ENCODE measurements around the gene PPIH. TPM values are rescaled to one million over a fixed set of nuclear protein-coding genes. Genes with fewer than 3 reads are reported as not detected.

Gene PPIH
- polyA plus RNA-seq, 1 donor from 2014 or later: 85.0 TPM

DNA sequence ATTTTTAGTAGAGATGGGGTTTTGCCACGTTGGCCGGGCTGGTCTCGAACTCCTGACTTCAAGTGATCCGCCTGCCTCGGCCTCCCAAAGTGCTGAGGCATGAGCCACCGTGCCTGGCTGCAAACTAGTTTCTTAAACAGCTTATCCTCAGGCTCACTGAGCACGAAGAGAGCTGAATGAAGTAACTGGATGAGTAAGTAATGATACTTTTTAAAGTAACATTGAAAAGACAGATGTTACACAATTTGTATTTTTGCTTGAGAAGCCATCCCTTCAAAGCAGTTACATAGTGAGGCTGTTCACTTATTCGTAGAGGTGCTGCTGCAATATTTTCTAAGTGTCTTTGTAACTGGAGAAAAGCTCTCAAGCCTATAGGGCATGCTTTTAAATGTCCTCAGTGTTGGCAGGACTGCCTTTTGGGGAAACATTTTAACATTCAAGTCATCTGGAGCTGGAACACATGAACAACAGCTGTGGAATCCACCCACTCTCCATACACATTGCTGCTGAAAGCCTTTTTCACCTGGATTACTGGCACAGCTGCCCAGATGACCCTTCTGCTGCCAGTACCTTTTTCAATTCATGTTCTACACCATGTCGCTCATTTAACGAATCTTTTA, 21.3 kb downstream of the PPIH start:
- H3K4me3 ChIP-seq (ENCODE audit: low read length): peak overlapping the region; percentile 74
- no peaks in the 10 kb centered on the region for H3K9me3 ChIP-seq (ENCODE audit: low read length)
- no peaks in the 10 kb centered on the region for H3K36me3 ChIP-seq (ENCODE audit: insufficient read depth, low read length)
- no peaks in the 10 kb centered on the region for H3K9me2 ChIP-seq (ENCODE audit: insufficient read depth, low read length)
- peaks cover 5% of the 10 kb centered on the region for H3F3A ChIP-seq (ENCODE audit: insufficient read depth, low read length, poor library complexity, severe bottlenecking)
- peaks cover 19% of the 10 kb centered on the region for H3K79me2 ChIP-seq (replicated peaks; ENCODE audit: insufficient read depth, low read length)
- H3K27me3 ChIP-seq (ENCODE audit: insufficient read depth, low read depth, low read length): no peaks in the 10 kb centered on the region
- no peak overlapping the region for H2AFZ ChIP-seq (ENCODE audit: low read depth, low read length)
- H3K4me2 ChIP-seq (ENCODE audit: low read length): no peak overlapping the region
- no peak for TF ChIP-seq REST (IDR thresholded peaks at IDR 0.05; ENCODE audit: borderline replicate concordance)
- no peak for TF ChIP-seq TAF1 (IDR thresholded peaks at IDR 0.05; ENCODE audit: low read depth)
- TF ChIP-seq POLR2AphosphoS5 (IDR thresholded peaks at IDR 0.05): no peak
- TF ChIP-seq EZH2 (IDR thresholded peaks at IDR 0.05; ENCODE audit: borderline replicate concordance, insufficient read depth, low read length, poor library complexity, severe bottlenecking): no peak
- no peak for TF ChIP-seq CTCF (IDR thresholded peaks at IDR 0.05; ENCODE audit: poor library complexity, severe bottlenecking)
- TF ChIP-seq EP300 (conservative IDR thresholded peaks at IDR 0.05; ENCODE audit: poor library complexity, severe bottlenecking): no peak
- TF ChIP-seq MXI1 (conservative IDR thresholded peaks at IDR 0.05; ENCODE audit: poor library complexity, severe bottlenecking): no peak
- no peak for TF ChIP-seq RAD21 (conservative IDR thresholded peaks at IDR 0.05)
- no peak for TF ChIP-seq SMC3 (conservative IDR thresholded peaks at IDR 0.05; ENCODE audit: poor library complexity)
- H4K20me1 ChIP-seq (ENCODE audit: insufficient read depth): peaks cover under 1% of the 10 kb centered on the region
- no peak overlapping the region for H3K27ac ChIP-seq (ENCODE audit: low read length)
- H3K9ac ChIP-seq (ENCODE audit: low read length): no peak overlapping the region

- Histone ChIP-seq H3K36me3 (ENCODE audit: insufficient read depth, low read length) (no peaks in the 10 kb centered on the region), H3K4me3 (ENCODE audit: low read length) (peak overlapping the region; percentile 74), H3K9ac (ENCODE audit: low read length) (no peak overlapping the region), H3K79me2 (replicated peaks; ENCODE audit: insufficient read depth, low read length) (peaks cover 25% of the 10 kb centered on the region), H3K4me2 (ENCODE audit: low read length) (peak overlapping the region; percentile 66), H3K9me3 (ENCODE audit: low read length) (no peaks in the 10 kb centered on the region), H3K9me2 (ENCODE audit: insufficient read depth, low read length) (no peaks in the 10 kb centered on the region), H3K27me3 (ENCODE audit: insufficient read depth, low read depth, low read length) (no peaks in the 10 kb centered on the region), H3K27ac (ENCODE audit: low read length) (no peak overlapping the region), H4K20me1 (ENCODE audit: insufficient read depth) (peaks cover 5% of the 10 kb centered on the region), H3F3A (ENCODE audit: insufficient read depth, low read length, poor library complexity, severe bottlenecking) (peaks cover 5% of the 10 kb centered on the region), H2AFZ (ENCODE audit: low read depth, low read length) (no peak overlapping the region)
- TF ChIP-seq SMC3 (conservative IDR thresholded peaks at IDR 0.05; ENCODE audit: poor library complexity): no peak
- no peak for TF ChIP-seq EZH2 (IDR thresholded peaks at IDR 0.05; ENCODE audit: borderline replicate concordance, insufficient read depth, low read length, poor library complexity, severe bottlenecking)
- TF ChIP-seq EP300 (conservative IDR thresholded peaks at IDR 0.05; ENCODE audit: poor library complexity, severe bottlenecking): no peak
- TF ChIP-seq TAF1 (IDR thresholded peaks at IDR 0.05; ENCODE audit: low read depth): no peak
- no peak for TF ChIP-seq REST (IDR thresholded peaks at IDR 0.05; ENCODE audit: borderline replicate concordance)
- no peak for TF ChIP-seq MXI1 (conservative IDR thresholded peaks at IDR 0.05; ENCODE audit: poor library complexity, severe bottlenecking)
- TF ChIP-seq CTCF (IDR thresholded peaks at IDR 0.05; ENCODE audit: poor library complexity, severe bottlenecking): no peak
These were observed 21.8 kb downstream of the PPIH start for GRCh38 chr1:42680055-42680454.

All from neural cell (in vitro differentiated cells).